SJSA1 (cell line): ENCODE results near the gene DCLK2. TPM values are rescaled to one million over a fixed set of nuclear protein-coding genes. Genes with fewer than 3 reads are reported as not detected.
A peak's percentile ranks its signal among the peaks of the same experiment; 100 is the strongest.

Experiments used
- DNase-seq, 2 experiments: peaks; one replicate each; pipeline ENCODE4 v3.0.0-alpha.2; 2015 to 2020; ENCODE audit warnings: low spot score in 2 of 2, low read depth in 1 of 2
- H3K27ac ChIP-seq: fragments of 250-450 bp; sonication (Bioruptor Pico); 2 replicates; pipeline ENCODE4 v1.5.1; 2020; ENCODE audit warnings: mild to moderate bottlenecking, moderate library complexity
- H3K27me3 ChIP-seq: fragments of 250-450 bp; sonication (Bioruptor Pico); replicated peaks from 2 replicates; pipeline ENCODE4 v1.5.1; 2020; ENCODE audit warnings: mild to moderate bottlenecking, moderate library complexity
- H3K36me3 ChIP-seq: fragments of 250-450 bp; sonication (Bioruptor Pico); 2 replicates; pipeline ENCODE4 v1.5.1; 2020; ENCODE audit warnings: mild to moderate bottlenecking
- H3K4me1 ChIP-seq: fragments of 250-450 bp; sonication (Bioruptor Pico); replicated peaks from 2 replicates; pipeline ENCODE4 v1.6.1; 2021; ENCODE audit warnings: mild to moderate bottlenecking
- H3K4me3 ChIP-seq: fragments of 250-450 bp; sonication (Bioruptor Pico); 2 replicates; pipeline ENCODE4 v1.5.1; 2020; ENCODE audit warnings: mild to moderate bottlenecking
- H3K9me3 ChIP-seq: fragments of 250-450 bp; sonication (Bioruptor Pico); replicated peaks from 2 replicates; pipeline ENCODE4 v1.5.1; 2020; ENCODE audit warnings: mild to moderate bottlenecking
- total RNA-seq: library from RNA; depleted of rRNA; stranded (reverse); fragments of >200 nt; shearing (Covaris generic); gene quantifications from 2 replicates; pipeline ENCODE4 v1.2.3, GENCODE V29; 2014

DCLK2 gene
- total RNA-seq, 1 experiment from 2014 or later, result 5.7 TPM

GRCh38 chr4:150280081-150280895 is 202.0 kb downstream of the DCLK2 start:
- Histone ChIP-seq H3K4me1 (peaks cover 39% of the 10 kb centered on the region), H3K27me3 (no peaks in the 10 kb centered on the region), H3K27ac (peak overlapping the region; percentile 48), H3K9me3 (no peaks in the 10 kb centered on the region), H3K36me3 (no peaks in the 10 kb centered on the region), H3K4me3 (no peak overlapping the region)
- DNase-seq, result peak; percentile 57 to 71

GRCh38 chr4:150280975-150281374 is 202.7 kb downstream of the DCLK2 start:
- no peak overlapping the region for H3K4me3 ChIP-seq
- no peaks in the 10 kb centered on the region for H3K27me3 ChIP-seq
- no peaks in the 10 kb centered on the region for H3K36me3 ChIP-seq
- DNase-seq, result no peak
- H3K27ac ChIP-seq, result peak overlapping the region; percentile 48
- H3K4me1 ChIP-seq, result peaks cover 39% of the 10 kb centered on the region
- H3K9me3 ChIP-seq, result no peaks in the 10 kb centered on the region

DNA sequence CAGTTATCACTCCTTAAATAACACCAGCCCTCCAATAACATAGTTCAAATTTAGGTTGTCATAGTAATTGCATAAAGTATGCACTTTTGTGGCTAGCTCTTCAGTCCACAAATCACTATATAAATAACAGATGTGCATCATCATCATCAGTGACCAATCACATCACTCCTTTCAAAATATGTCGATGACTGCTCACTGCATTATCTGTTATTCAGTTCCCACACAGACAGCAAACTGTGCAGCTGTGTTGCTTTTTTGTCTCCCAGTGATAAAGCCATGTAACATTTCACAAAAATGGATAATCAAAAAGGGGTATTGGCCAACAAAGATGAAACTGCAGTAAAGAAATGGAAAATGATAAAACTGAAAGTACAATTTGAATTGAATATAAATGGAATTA is 205.4 kb downstream of the DCLK2 start:
- no peaks in the 10 kb centered on the region for H3K9me3 ChIP-seq
- no peak overlapping the region for H3K4me3 ChIP-seq
- H3K36me3 ChIP-seq, result no peaks in the 10 kb centered on the region

DNA sequence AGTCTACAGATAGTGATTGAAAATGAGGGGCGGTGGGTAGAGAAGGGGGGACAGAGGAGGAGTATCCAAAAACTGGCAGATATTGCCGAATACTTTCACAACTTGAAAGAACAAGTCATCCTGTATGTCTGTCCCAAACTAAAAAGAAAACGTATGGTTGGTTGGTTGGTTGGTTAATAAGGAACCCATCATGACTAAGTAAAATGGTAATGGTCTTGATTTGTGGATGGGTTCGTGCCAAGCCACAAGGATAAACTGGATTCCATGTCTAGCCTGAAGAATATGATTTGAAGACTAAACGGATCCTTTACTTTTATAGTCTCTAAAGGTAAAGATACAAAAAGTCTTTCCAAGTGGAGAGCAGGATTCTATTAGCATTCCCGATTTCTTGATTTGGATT is 208.4 kb downstream of the DCLK2 start:
- peaks cover 15% of the 10 kb centered on the region for H3K4me1 ChIP-seq
- H3K27ac ChIP-seq, result no peak overlapping the region
- H3K36me3 ChIP-seq, result no peaks in the 10 kb centered on the region
- no peak for DNase-seq
- no peaks in the 10 kb centered on the region for H3K9me3 ChIP-seq
- H3K27me3 ChIP-seq, result no peaks in the 10 kb centered on the region
- H3K4me3 ChIP-seq, result no peak overlapping the region

More for the DNA sequence above, 205.4 kb downstream of the DCLK2 start:
- peak in 1 of 2 experiments; percentile 80 for DNase-seq
- Histone ChIP-seq H3K27ac (peak overlapping the region; percentile 82), H3K4me1 (peaks cover 39% of the 10 kb centered on the region), H3K27me3 (no peaks in the 10 kb centered on the region)

DNA sequence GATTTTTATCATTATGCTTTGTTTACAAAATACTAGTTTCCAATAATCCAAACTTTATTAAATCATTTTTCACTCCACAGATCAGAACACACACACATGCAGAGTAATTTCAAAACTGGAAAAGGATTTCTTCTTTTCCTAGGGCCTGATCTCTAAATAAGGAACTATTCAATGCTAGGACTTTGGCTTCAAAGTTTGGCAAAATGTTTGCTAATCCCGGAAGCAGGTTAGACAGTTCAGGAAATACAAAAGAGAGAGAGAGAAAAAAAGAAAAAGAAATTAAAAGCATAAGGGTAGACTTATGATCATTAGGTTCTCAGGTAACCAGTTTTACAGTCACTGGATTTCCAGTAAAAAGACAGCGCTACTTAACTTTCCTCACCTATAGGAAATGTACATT is 211.0 kb downstream of the DCLK2 start:
- Histone ChIP-seq H3K36me3 (no peaks in the 10 kb centered on the region), H3K27ac (no peak overlapping the region), H3K9me3 (no peaks in the 10 kb centered on the region), H3K4me3 (no peak overlapping the region), H3K27me3 (no peaks in the 10 kb centered on the region), H3K4me1 (peaks cover under 1% of the 10 kb centered on the region; the same call in 1 of the 2 replicates)
- DNase-seq, result no peak

DNA sequence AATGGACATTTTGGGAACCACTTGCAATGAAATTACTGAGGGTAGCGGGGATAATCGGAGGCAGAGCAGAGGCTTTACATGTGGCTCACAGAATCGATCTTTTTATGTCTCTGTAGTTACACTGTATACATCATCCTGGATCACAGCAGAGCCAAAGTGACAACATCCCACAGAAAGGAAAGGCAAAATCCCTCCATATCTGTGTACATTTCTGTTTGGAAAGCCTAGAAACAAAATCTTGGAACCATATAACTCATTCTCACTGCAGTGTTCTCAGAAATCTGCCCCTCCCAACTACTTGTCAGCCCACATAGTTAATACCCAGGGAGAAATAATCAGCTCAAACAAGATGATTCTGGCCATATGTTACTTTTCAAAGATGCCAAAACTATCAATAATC is 211.6 kb downstream of the DCLK2 start:
- H3K9me3 ChIP-seq, result no peaks in the 10 kb centered on the region
- H3K36me3 ChIP-seq, result no peaks in the 10 kb centered on the region
- H3K27ac ChIP-seq, result no peak overlapping the region
- H3K27me3 ChIP-seq, result no peaks in the 10 kb centered on the region
- H3K4me1 ChIP-seq, result no peaks in the 10 kb centered on the region
- no peak overlapping the region for H3K4me3 ChIP-seq
- DNase-seq, result no peak

DNA sequence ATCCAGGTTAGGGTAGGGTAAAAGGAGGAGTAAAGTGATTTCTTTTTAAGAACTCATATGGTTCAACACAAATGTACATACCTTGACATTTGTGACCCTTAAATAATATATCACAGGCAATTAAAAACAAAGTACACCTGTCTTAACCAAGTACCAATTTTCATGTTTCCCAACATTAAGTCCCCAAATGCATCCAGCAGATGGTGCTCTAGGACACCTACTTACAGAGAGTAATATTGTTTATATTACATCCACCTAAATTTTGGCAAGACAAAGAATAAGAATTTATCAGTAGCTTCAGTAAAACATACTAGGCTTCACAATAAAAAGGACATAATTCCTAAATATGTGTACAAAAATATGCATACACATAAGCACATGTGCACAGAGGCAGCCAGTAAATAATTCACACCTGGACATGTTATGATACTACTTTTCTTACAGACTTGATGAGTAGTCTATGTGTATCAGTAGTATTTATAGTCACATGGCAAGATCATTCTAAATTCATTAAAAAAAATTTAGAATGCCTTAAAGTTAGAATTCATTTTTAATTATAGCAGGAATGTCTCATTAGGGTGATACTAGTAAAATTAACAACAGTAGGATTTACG is 219.7 kb downstream of the DCLK2 start:
- no peaks in the 10 kb centered on the region for H3K9me3 ChIP-seq
- H3K27me3 ChIP-seq, result no peaks in the 10 kb centered on the region
- H3K36me3 ChIP-seq, result no peaks in the 10 kb centered on the region
- no peak overlapping the region for H3K4me3 ChIP-seq
- H3K27ac ChIP-seq, result no peak overlapping the region
- H3K4me1 ChIP-seq, result peaks cover 5% of the 10 kb centered on the region
- peak; percentile 40 to 47 for DNase-seq

DNA sequence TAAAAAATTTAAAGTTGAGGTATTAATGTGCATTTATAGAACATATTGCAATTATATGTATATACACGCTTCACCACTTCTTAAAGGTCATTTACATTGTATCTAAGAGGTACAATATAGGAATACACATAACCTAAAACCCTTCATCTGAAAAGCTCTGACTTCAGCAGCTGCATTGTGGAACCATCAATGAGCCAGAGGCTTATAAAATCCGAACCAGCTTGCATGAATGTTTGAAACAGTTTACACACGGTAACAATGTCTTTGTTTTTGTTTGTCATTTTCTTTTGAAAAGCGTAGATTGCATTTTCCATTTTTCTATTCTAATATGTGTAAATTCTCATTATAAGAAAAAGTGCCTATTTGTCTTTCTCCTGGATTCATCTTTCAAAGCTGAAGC is 221.6 kb downstream of the DCLK2 start:
- no peaks in the 10 kb centered on the region for H3K27me3 ChIP-seq
- H3K36me3 ChIP-seq, result no peaks in the 10 kb centered on the region
- no peak overlapping the region for H3K4me3 ChIP-seq
- H3K9me3 ChIP-seq, result no peaks in the 10 kb centered on the region
- H3K27ac ChIP-seq, result no peak overlapping the region
- no peak for DNase-seq
- peaks cover 6% of the 10 kb centered on the region for H3K4me1 ChIP-seq

DNA sequence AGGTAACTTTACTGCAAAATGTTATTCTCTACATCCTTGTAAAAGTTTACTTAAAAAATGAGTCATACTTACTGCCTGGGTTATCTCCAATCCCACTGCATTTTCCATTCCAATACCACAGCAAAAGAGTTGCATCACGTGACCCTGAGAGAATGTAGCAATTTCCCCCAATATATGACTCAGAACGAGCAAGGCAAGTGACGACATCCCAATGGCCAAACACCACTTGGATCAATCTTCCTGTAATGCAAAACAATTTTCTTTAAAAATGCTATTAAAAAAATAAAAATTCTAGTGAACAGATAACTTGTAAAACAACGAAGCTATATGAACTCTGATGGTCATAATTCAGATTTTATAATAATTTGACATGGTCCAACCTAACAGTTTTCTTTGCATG is 224.3 kb downstream of the DCLK2 start:
- no peak overlapping the region for H3K27ac ChIP-seq

DNA sequence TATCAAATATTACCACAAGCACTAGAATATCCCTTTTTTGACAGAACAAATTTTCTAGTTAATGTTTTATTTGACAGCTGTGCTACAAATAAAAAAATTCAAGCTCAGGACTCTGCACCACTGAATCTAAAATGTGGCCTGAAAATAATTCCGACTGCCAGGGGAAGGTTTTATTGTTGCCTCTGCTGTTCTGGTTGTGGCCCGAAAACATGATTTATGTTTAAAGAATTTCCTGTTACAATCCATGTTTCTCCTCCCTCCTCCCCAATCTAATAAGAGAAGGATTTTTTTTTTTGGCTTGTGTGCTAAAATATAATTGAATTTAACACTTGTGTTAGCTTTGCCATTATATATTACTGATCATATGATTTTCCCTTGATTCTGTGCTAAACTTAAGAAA is 227.8 kb downstream of the DCLK2 start:
- Histone ChIP-seq H3K9me3 (no peaks in the 10 kb centered on the region), H3K4me3 (no peak overlapping the region), H3K36me3 (no peaks in the 10 kb centered on the region), H3K4me1 (peaks cover 50% of the 10 kb centered on the region), H3K27ac (peak overlapping the region; percentile 37), H3K27me3 (no peaks in the 10 kb centered on the region)
- peak in 1 of 2 experiments; percentile 51 for DNase-seq

More for the DNA sequence above, 224.3 kb downstream of the DCLK2 start:
- no peak overlapping the region for H3K4me3 ChIP-seq
- DNase-seq, result peak; percentile 59 to 63
- H3K9me3 ChIP-seq, result no peaks in the 10 kb centered on the region
- H3K27me3 ChIP-seq, result no peaks in the 10 kb centered on the region
- H3K4me1 ChIP-seq, result peaks cover 25% of the 10 kb centered on the region
- H3K36me3 ChIP-seq, result no peaks in the 10 kb centered on the region

DNA sequence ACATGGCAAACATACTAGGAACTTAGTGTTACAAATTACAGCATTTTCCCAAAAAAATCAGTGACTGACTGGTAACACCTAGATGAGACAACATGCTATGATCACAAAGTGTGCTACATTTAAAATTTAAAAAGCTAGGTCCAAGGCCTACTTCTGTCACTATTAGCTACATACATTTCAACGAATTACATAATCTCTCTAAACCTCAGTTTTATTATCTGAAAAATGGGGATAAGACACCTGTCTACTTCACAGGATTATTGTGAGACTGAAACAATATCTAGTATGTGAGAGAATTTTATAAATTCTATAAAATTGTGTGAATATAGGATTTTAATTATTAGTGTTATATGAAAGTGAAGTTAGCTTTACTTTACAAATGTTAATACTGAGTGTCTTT is 228.5 kb downstream of the DCLK2 start:
- no peaks in the 10 kb centered on the region for H3K9me3 ChIP-seq
- DNase-seq, result no peak
- no peak overlapping the region for H3K4me3 ChIP-seq
- no peaks in the 10 kb centered on the region for H3K27me3 ChIP-seq
- H3K4me1 ChIP-seq, result peaks cover 51% of the 10 kb centered on the region
- no peaks in the 10 kb centered on the region for H3K36me3 ChIP-seq
- H3K27ac ChIP-seq, result no peak overlapping the region
